IMR-90 (cell line): ENCODE measurements around the gene CD38. TPM values are rescaled to one million over a fixed set of nuclear protein-coding genes. Genes with fewer than 3 reads are reported as not detected.

Experiments used
- ATAC-seq: fragments of 200-7000 bp; cut with Tn5 transposase; 2 replicates; pipeline ENCODE4 v1.9.1; 2020; ENCODE audit warnings: low read depth, mild to moderate bottlenecking, moderate library complexity
- BruUV-seq: library from RNA; stranded (reverse); fragments of 400-500 nt; replicated peaks from 2 replicates; lab custom pipeline; 2021; lab: Mats Ljungman, UMichigan
- CTCF ChIA-PET: fragments of 300-600 bp; formaldehyde crosslinking; extraction: SDS; loops from one replicate; lab custom pipeline; 2021; ENCODE audit warnings: antibody characterized with exemption; lab: Yijun Ruan, JAX
- POLR2A ChIA-PET: fragments of 300-600 bp; sonication (Branson Sonifier 250); formaldehyde crosslinking; loops from one replicate; lab custom pipeline; 2022; ENCODE audit warnings: antibody characterized with exemption; ENCODE audit not compliant: unreplicated experiment; lab: Charles Lee
- DNase-seq: peaks from one replicate; pipeline ENCODE4 v3.0.0; 2013
- H2AFZ ChIP-seq: replicated peaks from 2 replicates; pipeline ENCODE3; 2013; ENCODE audit warnings: low read length, mild to moderate bottlenecking; ENCODE audit not compliant: poor library complexity
- H2AK5ac ChIP-seq: 2 replicates; pipeline ENCODE4 v1.6.1; 2013; ENCODE audit warnings: low read depth, low read length, inconsistent platforms
- H2AK9ac ChIP-seq: replicated peaks from 2 replicates; pipeline ENCODE3; 2013; ENCODE audit warnings: mild to moderate bottlenecking, low read depth, low read length, moderate library complexity; ENCODE audit not compliant: poor library complexity
- H2BK120ac ChIP-seq: 2 replicates; pipeline ENCODE4 v1.6.1; 2013; ENCODE audit warnings: low read depth, low read length, inconsistent platforms
- H2BK15ac ChIP-seq: 3 replicates; pipeline ENCODE4 v1.6.1; 2013; ENCODE audit warnings: low read depth, low read length, inconsistent platforms
- H2BK20ac ChIP-seq: 2 replicates; pipeline ENCODE4 v1.6.1; 2013; ENCODE audit warnings: low read depth, mild to moderate bottlenecking, inconsistent platforms, low read length, moderate library complexity
- H2BK5ac ChIP-seq: 2 replicates; pipeline ENCODE4 v1.6.1; 2013; ENCODE audit warnings: mild to moderate bottlenecking, low read depth, low read length, inconsistent platforms; ENCODE audit not compliant: poor library complexity, severe bottlenecking
- H3K14ac ChIP-seq: replicated peaks from 2 replicates; pipeline ENCODE4 v1.6.1; 2013; ENCODE audit warnings: low read depth, low read length, inconsistent platforms
- H3K18ac ChIP-seq: 2 replicates; pipeline ENCODE4 v1.6.1; 2013; ENCODE audit warnings: low read depth, low read length, control low read depth
- H3K23ac ChIP-seq: 2 replicates; pipeline ENCODE4 v1.6.1; 2013; ENCODE audit warnings: low read depth, low read length, inconsistent platforms
- H3K27ac ChIP-seq: 2 replicates; pipeline ENCODE4 v1.5.1; 2013; ENCODE audit warnings: mild to moderate bottlenecking, control low read depth, low read length; ENCODE audit not compliant: insufficient read depth
- H3K27me3 ChIP-seq: 2 replicates; pipeline ENCODE4 v1.6.1; 2013; ENCODE audit warnings: low read length; ENCODE audit not compliant: control insufficient read depth, insufficient read depth
- H3K36me3 ChIP-seq: 2 replicates; pipeline ENCODE4 v1.6.1; 2013; ENCODE audit warnings: low read length, mixed read lengths; ENCODE audit not compliant: control insufficient read depth, insufficient read depth
- H3K4ac ChIP-seq: 2 replicates; pipeline ENCODE4 v1.6.1; 2013; ENCODE audit warnings: low read depth, low read length, inconsistent platforms
- H3K4me1 ChIP-seq: 2 replicates; pipeline ENCODE4 v1.6.1; 2013; ENCODE audit warnings: low read length, mixed read lengths; ENCODE audit not compliant: control insufficient read depth, insufficient read depth
- H3K4me2 ChIP-seq: 2 replicates; pipeline ENCODE4 v1.6.1; 2013; ENCODE audit warnings: low read depth, mild to moderate bottlenecking, control low read depth, low read length, moderate library complexity
- H3K4me3 ChIP-seq: 2 replicates; pipeline ENCODE4 v1.5.1; 2013; ENCODE audit warnings: low read depth, mild to moderate bottlenecking, control low read depth, low read length, moderate library complexity; ENCODE audit not compliant: insufficient read depth
- H3K56ac ChIP-seq: 2 replicates; pipeline ENCODE4 v1.6.1; 2013; ENCODE audit warnings: low read length, inconsistent platforms; ENCODE audit not compliant: insufficient read depth; ENCODE audit errors: extremely low read depth
- H3K79me1 ChIP-seq, 2 experiments: 2 replicates each; pipeline ENCODE4 v1.6.1; 2013; ENCODE audit warnings: low read length in 2 of 2, inconsistent platforms in 1 of 2, low read depth in 1 of 2
- H3K9ac ChIP-seq: 2 replicates; pipeline ENCODE4 v1.6.1; 2013; ENCODE audit warnings: low read depth, low read length, control low read depth
- H3K9me1 ChIP-seq: 2 replicates; pipeline ENCODE4 v1.6.1; 2013; ENCODE audit warnings: low read length, inconsistent platforms; ENCODE audit not compliant: insufficient read depth
- H3K9me3 ChIP-seq: 2 replicates; pipeline ENCODE4 v1.6.1; 2013; ENCODE audit warnings: low read length; ENCODE audit not compliant: control insufficient read depth, insufficient read depth
- H4K20me1 ChIP-seq: 2 replicates; pipeline ENCODE4 v1.6.1; 2013; ENCODE audit warnings: low read length, inconsistent platforms; ENCODE audit not compliant: insufficient read depth
- H4K5ac ChIP-seq: 2 replicates; pipeline ENCODE4 v1.6.1; 2013; ENCODE audit warnings: mild to moderate bottlenecking, low read depth, low read length, control low read depth
- H4K8ac ChIP-seq, 2 experiments: 2 replicates each; pipeline ENCODE4 v1.6.1; 2013; ENCODE audit warnings: low read depth in 2 of 2, low read length in 2 of 2, control low read depth in 1 of 2, inconsistent platforms in 1 of 2
- H4K91ac ChIP-seq: 2 replicates; pipeline ENCODE4 v1.6.1; 2013; ENCODE audit warnings: low read depth, low read length, inconsistent platforms; ENCODE audit not compliant: insufficient read depth
- BHLHE40 ChIP-seq: fragments of 150-350 bp; IDR thresholded peaks from 2 replicates; pipeline ENCODE4 v1.6.1; 2016; ENCODE audit warnings: mild to moderate bottlenecking, low read depth, low read length
- NFE2L2 ChIP-seq: fragments of 150-350 bp; IDR thresholded peaks from 2 replicates; pipeline ENCODE4 v1.6.1; 2016; ENCODE audit warnings: low read depth, mild to moderate bottlenecking, low read length
- POLR2A ChIP-seq: IDR thresholded peaks from 2 replicates; pipeline ENCODE4 v1.6.1; 2012; ENCODE audit warnings: mild to moderate bottlenecking, low read depth, low read length
- RAD21 ChIP-seq: IDR thresholded peaks from 2 replicates; pipeline ENCODE4 v1.6.1; 2012; ENCODE audit warnings: low read length, improper control_type of control experiment
- SMC3 ChIP-seq: fragments of 150-350 bp; IDR thresholded peaks from 2 replicates; pipeline ENCODE4 v1.6.1; 2016; ENCODE audit warnings: low read depth, mild to moderate bottlenecking, antibody characterized with exemption, low read length, moderate library complexity
- WGBS, 2 experiments: methylation state at CpG; one replicate each; pipeline versions ENCODE4 v1.1.5 to v1.1.7; 2013; ENCODE audit warnings: missing lambda C conversion rate in 2 of 2; ENCODE audit not compliant: insufficient read length in 1 of 2; ENCODE audit errors: extremely low coverage in 2 of 2; 5-methylcytosine and 5-hydroxymethylcytosine counted together
- dilution Hi-C: fragments of 300-500 bp; cut with HindIII; formaldehyde crosslinking; loops from one replicate; pipeline ENCODE4 v1.14.3; 2018; ENCODE audit warnings: low sequenced_read_pairs; ENCODE audit not compliant: unreplicated experiment
- in situ Hi-C: fragments of 300-500 bp; cut with MboI; formaldehyde crosslinking; loops from 3 replicates; pipeline ENCODE4 v1.14.3; 2019; ENCODE audit warnings: low sequenced_read_pairs, inconsistent platforms, mixed read lengths
- intact Hi-C: fragments of 100-400 bp; cut with micrococcal nuclease; formaldehyde crosslinking; loops from 2 replicates; pipeline ENCODE4 v1.10.0; 2022
- polyA plus RNA-seq, 3 experiments: library from polyadenylated mRNA; depleted of rRNA; stranded (reverse); fragments of >200 nt; gene quantifications; 2 replicates each; pipeline ENCODE4 v1.2.3, GENCODE V29; 2012; ENCODE audit warnings: low replicate concordance in 1 of 3
- total RNA-seq: library from RNA; depleted of rRNA; stranded (reverse); fragments of >200 nt; gene quantifications from 2 replicates; pipeline ENCODE4 v1.2.3, GENCODE V29; 2012
- TF ChIP-seq, protein P1 (sequence below): conservative IDR thresholded peaks from 2 replicates; pipeline ENCODE4 v1.5.1; 2012; ENCODE audit warnings: mild to moderate bottlenecking, low read depth, low read length, improper control_type of control experiment

Gene CD38
- total and polyA plus RNA-seq, 2 of the 4 experiments (the other 2 are of a cell fraction): not detected

DNA sequence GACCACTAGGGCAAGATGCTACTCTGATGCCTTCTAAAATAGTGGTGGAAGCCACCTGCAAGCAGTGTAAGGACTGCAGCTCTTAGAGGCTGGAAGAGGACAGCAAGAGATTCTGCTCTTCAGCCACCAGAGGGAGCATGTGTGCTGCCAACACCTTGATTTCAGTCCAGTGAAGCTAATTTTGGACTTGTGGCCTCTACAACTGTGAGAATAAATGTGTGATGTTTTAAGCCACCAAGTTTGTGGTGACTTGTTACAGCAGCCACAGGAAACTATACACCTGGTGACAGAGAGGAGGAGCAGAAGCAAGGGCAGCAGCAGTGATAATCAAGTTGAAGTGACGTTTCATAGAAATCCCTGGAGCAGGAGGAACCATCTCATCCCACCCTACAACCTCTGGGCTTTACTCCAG, 104.6 kb downstream of the CD38 start:
- Histone ChIP-seq H3K56ac (no peak overlapping the region), H2BK120ac (no peak overlapping the region), H3K4me1 (no peaks in the 10 kb centered on the region), H4K8ac (no peak overlapping the region), H4K5ac (no peak overlapping the region), H4K91ac (no peak overlapping the region), H2AFZ (no peak overlapping the region), H3K4ac (no peak overlapping the region), H3K9me3 (peaks cover 4% of the 10 kb centered on the region; the same call in 1 of the 2 replicates), H3K79me1 (no peaks in the 10 kb centered on the region), H2AK5ac (no peak overlapping the region), H3K18ac (no peak overlapping the region), H2AK9ac (no peak overlapping the region), H3K14ac (no peak overlapping the region), H3K27ac (no peak overlapping the region), H3K4me3 (no peak overlapping the region), H2BK20ac (no peak overlapping the region), H3K23ac (no peak overlapping the region), H4K20me1 (no peaks in the 10 kb centered on the region), H3K9me1 (no peaks in the 10 kb centered on the region), H3K27me3 (peaks cover 18% of the 10 kb centered on the region), H3K9ac (no peak overlapping the region), H2BK15ac (no peak overlapping the region), H3K36me3 (no peaks in the 10 kb centered on the region), H3K4me2 (no peak overlapping the region), H2BK5ac (no peak overlapping the region)
- ATAC-seq (peak; percentile 96), DNase-seq (peak; percentile 82)
- no CpG with 5 or more reads among the region's 1 CpG for WGBS, 2 experiments
- ChIA-PET POLR2A (no interaction called here), CTCF (interaction anchor here (0.6 to 5.0 kb wide), 21 partner anchors 10 to 403 kb away, joined by 3 to 67 read pairs (median 5); no protein-coding TSS in a partner anchor)
- no TSS peak for BruUV-seq
- TF ChIP-seq BHLHE40 (no peak), RAD21 (peak; percentile 97), NFE2L2 (no peak), POLR2A (peak; percentile 36; the same call in 1 of the 2 replicates), SMC3 (peak; percentile 98)
- TF ChIP-seq, protein P1, sequence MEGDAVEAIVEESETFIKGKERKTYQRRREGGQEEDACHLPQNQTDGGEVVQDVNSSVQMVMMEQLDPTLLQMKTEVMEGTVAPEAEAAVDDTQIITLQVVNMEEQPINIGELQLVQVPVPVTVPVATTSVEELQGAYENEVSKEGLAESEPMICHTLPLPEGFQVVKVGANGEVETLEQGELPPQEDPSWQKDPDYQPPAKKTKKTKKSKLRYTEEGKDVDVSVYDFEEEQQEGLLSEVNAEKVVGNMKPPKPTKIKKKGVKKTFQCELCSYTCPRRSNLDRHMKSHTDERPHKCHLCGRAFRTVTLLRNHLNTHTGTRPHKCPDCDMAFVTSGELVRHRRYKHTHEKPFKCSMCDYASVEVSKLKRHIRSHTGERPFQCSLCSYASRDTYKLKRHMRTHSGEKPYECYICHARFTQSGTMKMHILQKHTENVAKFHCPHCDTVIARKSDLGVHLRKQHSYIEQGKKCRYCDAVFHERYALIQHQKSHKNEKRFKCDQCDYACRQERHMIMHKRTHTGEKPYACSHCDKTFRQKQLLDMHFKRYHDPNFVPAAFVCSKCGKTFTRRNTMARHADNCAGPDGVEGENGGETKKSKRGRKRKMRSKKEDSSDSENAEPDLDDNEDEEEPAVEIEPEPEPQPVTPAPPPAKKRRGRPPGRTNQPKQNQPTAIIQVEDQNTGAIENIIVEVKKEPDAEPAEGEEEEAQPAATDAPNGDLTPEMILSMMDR: peak; percentile 94
- dilution Hi-C loops: no loop called here
- in situ Hi-C loops: loop anchor here (10.0 kb wide), 2 partner anchors 158 to 408 kb away; no protein-coding TSS in a partner anchor
- intact Hi-C loops: loop anchor here (1.0 to 5.0 kb wide), 7 partner anchors 74 to 403 kb away; no protein-coding TSS in a partner anchor
